Ovary (tissue), 10 donors: Measurements from ENCODE around the gene IPCEF1. TPM values are rescaled to one million over a fixed set of nuclear protein-coding genes. Genes with fewer than 3 reads are reported as not detected.

ENCODE experiments used
- DNase-seq, 5 donors: peaks; one replicate each; pipeline ENCODE4 v3.0.0-alpha.2; 2019 to 2020
- H3K27ac ChIP-seq, 2 donors: fragments of 200-600 bp; one replicate each; pipeline versions ENCODE4 v1.5.1 to v1.8.0; 2019 to 2022
- H3K27me3 ChIP-seq: fragments of 200-600 bp; one replicate; pipeline ENCODE4 v1.8.0; 2022
- H3K36me3 ChIP-seq: fragments of 200-600 bp; sonication (generic); one replicate; pipeline ENCODE4 v1.5.1; 2019
- H3K4me1 ChIP-seq: one replicate; pipeline ENCODE4 v1.8.1; 2013; ENCODE audit warnings: mild to moderate bottlenecking, moderate library complexity; ENCODE audit not compliant: insufficient read depth
- H3K4me3 ChIP-seq: fragments of 200-600 bp; sonication (generic); one replicate; pipeline ENCODE4 v1.5.1; 2017
- H3K9me3 ChIP-seq, 2 donors: fragments of 200-600 bp in 1 of 2; sonication (generic) in 1 of 2; one replicate each; pipeline versions ENCODE4 v1.5.1 to v1.8.1; 2013 to 2019; ENCODE audit warnings: mild to moderate bottlenecking in 1 of 2, moderate library complexity in 1 of 2
- EP300 ChIP-seq: sonication (generic); formaldehyde crosslinking; IDR thresholded peaks from one replicate; pipeline ENCODE4 v1.6.1; 2017; ENCODE audit warnings: antibody characterized with exemption
- POLR2A ChIP-seq: fragments of 450-650 bp; IDR thresholded peaks from one replicate; pipeline ENCODE4 v1.6.1; 2017; ENCODE audit warnings: antibody characterized with exemption, mild to moderate bottlenecking, moderate library complexity
- WGBS, 3 donors: extraction: QIAGEN DNeasy Blood & Tissue Kit in 1 of 3; methylation state at CpG; one replicate each; pipeline versions ENCODE4 v1.1.5 to v1.1.7; 2013 to 2017; 5-methylcytosine and 5-hydroxymethylcytosine counted together
- intact Hi-C, 4 donors: fragments of 100-400 bp; cut with DNase I; formaldehyde crosslinking; loops; one replicate each; pipeline versions ENCODE4 v1.11.0 to v1.15.1; 2022 to 2023
- long read RNA-seq, 3 donors: library from polyadenylated mRNA in 2 of 3; unstranded in 2 of 3; transcript quantifications; one replicate each; pipeline ENCODE4 v2.0.0 and lab custom pipeline, GENCODE V29; 2021 to 2026
- polyA plus RNA-seq, 2 donors: library from polyadenylated mRNA; stranded (reverse); fragments of 200-250 nt in 1 of 2; fragments of 350-450 nt in 1 of 2; fragmentation: Illumina TruSeq in 1 of 2; extraction: RNeasy Lipid Tissue Mini Kit (QIAGEN cat#74804) in 1 of 2; gene quantifications; one replicate each; pipeline ENCODE4 v1.2.3, GENCODE V29; 2013 to 2014
- total RNA-seq, 7 donors: library from RNA; depleted of rRNA in 2 of 7; stranded (reverse); fragments of >200 nt in 2 of 7; fragmentation: NEBNext Ultra II Directional in 3 of 7; extraction: Animal tissue kit (Norgen Biotek cat#: 25700) in 3 of 7; gene quantifications; one replicate each; pipeline versions ENCODE4 v1.1.0 to v1.2.4, GENCODE V29; 2016 to 2023
- TF ChIP-seq, protein P1 (sequence below), 3 donors: fragments of 450-650 bp in 2 of 3; fragments of 200-600 bp in 1 of 3; IDR thresholded peaks; one replicate each; pipeline versions ENCODE4 v1.5.1 to v1.8.0; 2016 to 2022; ENCODE audit warnings: antibody characterized with exemption in 3 of 3, mild to moderate bottlenecking in 1 of 3
- donor health status: DM: no; HTN: no; CAD: no; lungs with moderate emphysema.
- donor health status: DM: no; HTN: no; CAD: no.
- donor health status: Bipolar disorder and iron deficiency.
- donor health status: DM: yes; HTN: yes; CAD: no.
- donor health status: DM: no; HTN: no; CAD: no.
- donor health status: DM: yes; HTN: yes; CAD: no.

IPCEF1 gene, protein sequence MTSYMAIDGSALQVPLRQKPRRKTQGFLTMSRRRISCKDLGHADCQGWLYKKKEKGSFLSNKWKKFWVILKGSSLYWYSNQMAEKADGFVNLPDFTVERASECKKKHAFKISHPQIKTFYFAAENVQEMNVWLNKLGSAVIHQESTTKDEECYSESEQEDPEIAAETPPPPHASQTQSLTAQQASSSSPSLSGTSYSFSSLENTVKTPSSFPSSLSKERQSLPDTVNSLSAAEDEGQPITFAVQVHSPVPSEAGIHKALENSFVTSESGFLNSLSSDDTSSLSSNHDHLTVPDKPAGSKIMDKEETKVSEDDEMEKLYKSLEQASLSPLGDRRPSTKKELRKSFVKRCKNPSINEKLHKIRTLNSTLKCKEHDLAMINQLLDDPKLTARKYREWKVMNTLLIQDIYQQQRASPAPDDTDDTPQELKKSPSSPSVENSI
- total RNA-seq (1 to 10 TPM; 1.3 to 3.4 (median 2.1) TPM), polyA plus RNA-seq (1 to 10 TPM; 1.3 to 1.8 TPM)
- long read RNA-seq, donor 1, result 0 reads
- long read RNA-seq, donor 2, result 0 reads
- long read RNA-seq, donor 3, partial matches to known transcripts, result 0 of 1 reads
- long read RNA-seq, donor 3, other reads (novel, unspliced or antisense), result 1 of 1 reads

DNA sequence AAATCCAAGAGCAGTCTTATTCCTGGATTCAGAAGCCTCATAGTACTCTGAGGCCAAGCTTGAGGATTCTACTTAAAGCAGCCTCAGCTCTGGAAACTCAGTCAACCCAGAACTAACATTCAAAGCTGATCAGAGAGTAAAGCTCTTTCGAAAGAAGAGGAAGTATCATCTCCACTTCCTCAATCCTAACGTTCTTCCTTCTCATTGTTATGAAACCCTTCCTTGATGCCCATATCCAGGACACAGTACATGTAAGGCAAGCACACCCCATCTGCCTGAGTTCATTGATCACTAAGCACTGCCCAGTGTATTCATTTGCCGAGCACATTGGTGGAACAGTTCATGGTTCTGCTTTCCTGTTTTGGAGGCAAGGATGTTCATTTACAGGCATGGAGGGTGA, at the start of gene IPCEF1:
TSS of gene IPCEF1 (minus strand) at position 114 of the 400 bp plus-strand sequence. CDS start 90,856 bp downstream, outside the sequence.
- Histone ChIP-seq H3K36me3 (no peaks in the 10 kb centered on the region), H3K27ac (no peak within 1 kb of the TSS), H3K27me3 (no peaks in the 10 kb centered on the region), H3K4me1 (peaks cover 2% of the 10 kb centered on the region), H3K9me3 (no peaks in the 10 kb centered on the region), H3K4me3 (no peak within 1 kb of the TSS)
- DNase-seq, result no peak
- 89 to 95% (median 94%) methylated on average over 3 of the region's 3 CpGs for WGBS, 3 donors
- intact Hi-C loops, result no loop called here
- no peak for TF ChIP-seq EP300
- TF ChIP-seq POLR2A, result no peak
- TF ChIP-seq, protein P1, sequence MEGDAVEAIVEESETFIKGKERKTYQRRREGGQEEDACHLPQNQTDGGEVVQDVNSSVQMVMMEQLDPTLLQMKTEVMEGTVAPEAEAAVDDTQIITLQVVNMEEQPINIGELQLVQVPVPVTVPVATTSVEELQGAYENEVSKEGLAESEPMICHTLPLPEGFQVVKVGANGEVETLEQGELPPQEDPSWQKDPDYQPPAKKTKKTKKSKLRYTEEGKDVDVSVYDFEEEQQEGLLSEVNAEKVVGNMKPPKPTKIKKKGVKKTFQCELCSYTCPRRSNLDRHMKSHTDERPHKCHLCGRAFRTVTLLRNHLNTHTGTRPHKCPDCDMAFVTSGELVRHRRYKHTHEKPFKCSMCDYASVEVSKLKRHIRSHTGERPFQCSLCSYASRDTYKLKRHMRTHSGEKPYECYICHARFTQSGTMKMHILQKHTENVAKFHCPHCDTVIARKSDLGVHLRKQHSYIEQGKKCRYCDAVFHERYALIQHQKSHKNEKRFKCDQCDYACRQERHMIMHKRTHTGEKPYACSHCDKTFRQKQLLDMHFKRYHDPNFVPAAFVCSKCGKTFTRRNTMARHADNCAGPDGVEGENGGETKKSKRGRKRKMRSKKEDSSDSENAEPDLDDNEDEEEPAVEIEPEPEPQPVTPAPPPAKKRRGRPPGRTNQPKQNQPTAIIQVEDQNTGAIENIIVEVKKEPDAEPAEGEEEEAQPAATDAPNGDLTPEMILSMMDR (IDR thresholded peaks at IDR 0.05), result no peak

DNA sequence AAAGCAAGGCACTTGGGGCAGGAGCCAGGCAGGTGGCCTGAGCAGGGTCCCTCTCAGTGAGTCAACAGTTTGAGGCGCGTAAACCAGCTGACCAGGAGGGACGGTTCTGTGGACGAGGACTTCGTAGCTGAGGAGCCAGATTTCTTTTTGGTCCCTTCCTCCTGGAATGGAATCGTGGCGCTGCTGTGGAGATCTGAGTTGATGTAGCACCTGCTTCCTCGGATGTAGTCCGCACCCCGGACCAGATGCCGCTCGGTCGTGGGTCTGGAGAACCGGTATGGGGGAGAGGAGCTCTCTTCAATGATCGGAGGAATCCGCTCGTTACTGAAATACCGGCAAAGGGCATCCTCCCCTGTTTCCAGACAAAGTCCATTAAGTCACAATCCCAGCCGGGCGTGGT, 49.7 kb upstream of the IPCEF1 start:
- 92 to 95% (median 93%) methylated on average over 20 of the region's 20 CpGs for WGBS, 3 donors
- Histone ChIP-seq H3K27ac (no peak overlapping the region), H3K4me1 (peaks cover 14% of the 10 kb centered on the region), H3K27me3 (no peaks in the 10 kb centered on the region), H3K9me3 (no peaks in the 10 kb centered on the region), H3K4me3 (no peak overlapping the region), H3K36me3 (no peaks in the 10 kb centered on the region)
- DNase-seq, result no peak
- intact Hi-C loops, result loop anchor here in 1 of 4 donors (10.0 kb wide), 1 partner anchor 252 kb away; no protein-coding TSS in a partner anchor
- TF ChIP-seq, protein P1 (IDR thresholded peaks at IDR 0.05), result no peak
- TF ChIP-seq EP300, result no peak
- no peak for TF ChIP-seq POLR2A

- intact Hi-C loops, result loop anchor here in 1 of 4 donors (10.0 kb wide), 1 partner anchor 250 kb away; no protein-coding TSS in a partner anchor
- TF ChIP-seq, protein P1 (IDR thresholded peaks at IDR 0.05), result no peak
- TF ChIP-seq EP300 (no peak), POLR2A (no peak)
- no peak overlapping the region for H3K27ac ChIP-seq
Observed at GRCh38 chr6:154404791-154405400, 48.3 kb upstream of the IPCEF1 start.

GRCh38 chr6:154403788-154404187, 47.2 kb upstream of the IPCEF1 start:
- Histone ChIP-seq H3K27me3 (no peaks in the 10 kb centered on the region), H3K36me3 (no peaks in the 10 kb centered on the region), H3K9me3 (no peaks in the 10 kb centered on the region), H3K27ac (no peak overlapping the region), H3K4me3 (no peak overlapping the region), H3K4me1 (peaks cover 5% of the 10 kb centered on the region)
- peak; percentile 20 to 41 (median 35) for DNase-seq
- intact Hi-C loops, result loop anchor here in 1 of 4 donors (10.0 kb wide), 1 partner anchor 249 kb away; no protein-coding TSS in a partner anchor
- TF ChIP-seq, protein P1 (IDR thresholded peaks at IDR 0.05), result no peak
- TF ChIP-seq EP300, result no peak
- no peak for TF ChIP-seq POLR2A
- WGBS, 3 donors, result 37 to 52% (median 38%) methylated on average over 4 of the region's 4 CpGs

More at GRCh38 chr6:154404791-154405400, 48.3 kb upstream of the IPCEF1 start:
- no peaks in the 10 kb centered on the region for H3K36me3 ChIP-seq
- peak in 1 of 5 donors; percentile 17 for DNase-seq
- 22 to 41% (median 25%) methylated on average over 6 of the region's 6 CpGs for WGBS, 3 donors
- no peaks in the 10 kb centered on the region for H3K27me3 ChIP-seq
- H3K9me3 ChIP-seq, result no peaks in the 10 kb centered on the region
- peaks cover 8% of the 10 kb centered on the region for H3K4me1 ChIP-seq
- H3K4me3 ChIP-seq, result no peak overlapping the region
